HepG2 (cell line): Measurements from ENCODE around the gene NEK3. TPM values are rescaled to one million over a fixed set of nuclear protein-coding genes. Genes with fewer than 3 reads are reported as not detected.

Experiments
- AGO1 ChIP-seq: fragments of 200-400 bp; formaldehyde crosslinking; IDR thresholded peaks from 2 replicates; pipeline ENCODE4 v1.6.1; 2017; ENCODE audit warnings: mild to moderate bottlenecking, low read depth, low read length, moderate library complexity; ENCODE audit not compliant: poor library complexity, severe bottlenecking
- ATF1 ChIP-seq: IDR thresholded peaks from 2 replicates; pipeline ENCODE4 v1.6.1; 2016; ENCODE audit warnings: mild to moderate bottlenecking, control low read depth
- CHCHD3 ChIP-seq: sonication (generic); formaldehyde crosslinking; IDR thresholded peaks from 2 replicates; pipeline ENCODE4 v1.8.0; 2022; ENCODE audit warnings: mild to moderate bottlenecking, missing genetic modification reagents, moderate library complexity
- E2F5 ChIP-seq: sonication (generic); formaldehyde crosslinking; conservative IDR thresholded peaks from 2 replicates; pipeline ENCODE4 v1.4.0; 2020; ENCODE audit warnings: missing genetic modification reagents
- EHMT2 ChIP-seq: fragments of 200-600 bp; sonication (generic); IDR thresholded peaks from 2 replicates; pipeline ENCODE4 v1.7.0; 2017; ENCODE audit warnings: antibody characterized with exemption, low read depth, low read length, borderline replicate concordance
- FLYWCH1 ChIP-seq: sonication (generic); formaldehyde crosslinking; IDR thresholded peaks from 2 replicates; pipeline ENCODE4 v1.8.1; 2023; ENCODE audit warnings: mild to moderate bottlenecking, missing genetic modification reagents
- ISL2 ChIP-seq: sonication (generic); formaldehyde crosslinking; IDR thresholded peaks from 2 replicates; pipeline ENCODE4 v1.5.0; 2020; ENCODE audit warnings: missing genetic modification reagents
- KDM3A ChIP-seq: IDR thresholded peaks from 2 replicates; pipeline ENCODE4 v1.6.1; 2018; ENCODE audit warnings: low read depth, missing compliant biosample characterization
- MED13 ChIP-seq: sonication (generic); formaldehyde crosslinking; IDR thresholded peaks from 2 replicates; pipeline ENCODE4 v1.5.0; 2020; ENCODE audit warnings: missing genetic modification reagents
- RBM22 ChIP-seq: fragments of 200-400 bp; formaldehyde crosslinking; optimal IDR thresholded peaks from 2 replicates; pipeline ENCODE3; 2017; ENCODE audit warnings: mild to moderate bottlenecking, low read length, moderate library complexity
- YY1 ChIP-seq: IDR thresholded peaks from 2 replicates; pipeline ENCODE4 v1.6.1; 2011; ENCODE audit warnings: low read length, low read depth, moderate library complexity, mild to moderate bottlenecking; ENCODE audit not compliant: insufficient read depth, insufficient replicate concordance
- ZKSCAN1 ChIP-seq: fragments of 150-350 bp; IDR thresholded peaks from 2 replicates; pipeline ENCODE4 v1.6.1; 2014; ENCODE audit warnings: low read length
- ZNF160 ChIP-seq: sonication (generic); formaldehyde crosslinking; IDR thresholded peaks from 2 replicates; pipeline ENCODE4 v1.8.0; 2022; ENCODE audit warnings: mild to moderate bottlenecking, inconsistent platforms, missing genetic modification reagents
- ZNF20 ChIP-seq: sonication (generic); formaldehyde crosslinking; IDR thresholded peaks from 2 replicates; pipeline ENCODE4 v1.4.0; 2020; ENCODE audit warnings: mild to moderate bottlenecking, moderate library complexity, missing genetic modification reagents
- ZNF292 ChIP-seq: sonication (generic); formaldehyde crosslinking; IDR thresholded peaks from 2 replicates; pipeline ENCODE4 v1.8.1; 2022; ENCODE audit warnings: mild to moderate bottlenecking, low read depth, missing genetic modification reagents, borderline replicate concordance
- ZNF563 ChIP-seq: sonication (generic); formaldehyde crosslinking; IDR thresholded peaks from 2 replicates; pipeline ENCODE4 v1.8.0; 2022; ENCODE audit warnings: mild to moderate bottlenecking, moderate library complexity, missing genetic modification reagents
- ZNF569 ChIP-seq: sonication (generic); formaldehyde crosslinking; IDR thresholded peaks from 2 replicates; pipeline ENCODE4 v1.5.0; 2020; ENCODE audit warnings: mild to moderate bottlenecking, missing genetic modification reagents, moderate library complexity, borderline replicate concordance
- ZNF792 ChIP-seq: IDR thresholded peaks from 2 replicates; pipeline ENCODE4 v1.6.1; 2016
- ZNF878 ChIP-seq: sonication (generic); formaldehyde crosslinking; IDR thresholded peaks from 2 replicates; pipeline ENCODE4 v1.8.1; 2023; ENCODE audit warnings: mild to moderate bottlenecking, missing genetic modification reagents, moderate library complexity
- polyA plus RNA-seq, 8 experiments: library from polyadenylated mRNA; depleted of rRNA in 3 of 8; stranded (reverse) in 7 of 8; unstranded in 1 of 8; fragments of >200 nt; fragmentation: Illumina TruSeq in 4 of 8; extraction: Trizol in 4 of 8; gene quantifications; 2 replicates each; pipeline versions ENCODE4 v1.2.1 to v1.2.3, GENCODE V29; 2011 to 2016; ENCODE audit warnings: low read depth in 4 of 8, missing spikeins in 1 of 8, mixed read lengths in 1 of 8; ENCODE audit not compliant: insufficient read depth in 1 of 8
- total RNA-seq, 5 experiments: library from RNA; depleted of rRNA; stranded (reverse); fragments of >200 nt; fragmentation: Illumina TruSeq; extraction: Trizol; gene quantifications; 2 replicates each; pipeline ENCODE4 v1.2.3, GENCODE V29; 2016; ENCODE audit warnings: low read depth in 1 of 5
- TF ChIP-seq, protein P1 (sequence below): sonication (generic); formaldehyde crosslinking; IDR thresholded peaks from 2 replicates; pipeline ENCODE4 v1.5.1; 2020; ENCODE audit warnings: mild to moderate bottlenecking, missing genetic modification reagents, borderline replicate concordance
- TF ChIP-seq, protein P2 (sequence below): IDR thresholded peaks from 2 replicates; pipeline ENCODE4 v1.6.1; 2016; ENCODE audit warnings: low read depth, borderline replicate concordance
- TF ChIP-seq, protein P3 (sequence below): sonication (generic); formaldehyde crosslinking; IDR thresholded peaks from 2 replicates; pipeline ENCODE4 v1.4.0; 2020; ENCODE audit warnings: low read depth, mild to moderate bottlenecking, missing genetic modification reagents

Gene NEK3
- total and polyA plus RNA-seq, 2 of the 13 experiments (the other 11 are each of a cell fraction or from before 2014, with no cell fraction given), result 36.7 to 68.2 TPM

- TF ChIP-seq, protein P1, sequence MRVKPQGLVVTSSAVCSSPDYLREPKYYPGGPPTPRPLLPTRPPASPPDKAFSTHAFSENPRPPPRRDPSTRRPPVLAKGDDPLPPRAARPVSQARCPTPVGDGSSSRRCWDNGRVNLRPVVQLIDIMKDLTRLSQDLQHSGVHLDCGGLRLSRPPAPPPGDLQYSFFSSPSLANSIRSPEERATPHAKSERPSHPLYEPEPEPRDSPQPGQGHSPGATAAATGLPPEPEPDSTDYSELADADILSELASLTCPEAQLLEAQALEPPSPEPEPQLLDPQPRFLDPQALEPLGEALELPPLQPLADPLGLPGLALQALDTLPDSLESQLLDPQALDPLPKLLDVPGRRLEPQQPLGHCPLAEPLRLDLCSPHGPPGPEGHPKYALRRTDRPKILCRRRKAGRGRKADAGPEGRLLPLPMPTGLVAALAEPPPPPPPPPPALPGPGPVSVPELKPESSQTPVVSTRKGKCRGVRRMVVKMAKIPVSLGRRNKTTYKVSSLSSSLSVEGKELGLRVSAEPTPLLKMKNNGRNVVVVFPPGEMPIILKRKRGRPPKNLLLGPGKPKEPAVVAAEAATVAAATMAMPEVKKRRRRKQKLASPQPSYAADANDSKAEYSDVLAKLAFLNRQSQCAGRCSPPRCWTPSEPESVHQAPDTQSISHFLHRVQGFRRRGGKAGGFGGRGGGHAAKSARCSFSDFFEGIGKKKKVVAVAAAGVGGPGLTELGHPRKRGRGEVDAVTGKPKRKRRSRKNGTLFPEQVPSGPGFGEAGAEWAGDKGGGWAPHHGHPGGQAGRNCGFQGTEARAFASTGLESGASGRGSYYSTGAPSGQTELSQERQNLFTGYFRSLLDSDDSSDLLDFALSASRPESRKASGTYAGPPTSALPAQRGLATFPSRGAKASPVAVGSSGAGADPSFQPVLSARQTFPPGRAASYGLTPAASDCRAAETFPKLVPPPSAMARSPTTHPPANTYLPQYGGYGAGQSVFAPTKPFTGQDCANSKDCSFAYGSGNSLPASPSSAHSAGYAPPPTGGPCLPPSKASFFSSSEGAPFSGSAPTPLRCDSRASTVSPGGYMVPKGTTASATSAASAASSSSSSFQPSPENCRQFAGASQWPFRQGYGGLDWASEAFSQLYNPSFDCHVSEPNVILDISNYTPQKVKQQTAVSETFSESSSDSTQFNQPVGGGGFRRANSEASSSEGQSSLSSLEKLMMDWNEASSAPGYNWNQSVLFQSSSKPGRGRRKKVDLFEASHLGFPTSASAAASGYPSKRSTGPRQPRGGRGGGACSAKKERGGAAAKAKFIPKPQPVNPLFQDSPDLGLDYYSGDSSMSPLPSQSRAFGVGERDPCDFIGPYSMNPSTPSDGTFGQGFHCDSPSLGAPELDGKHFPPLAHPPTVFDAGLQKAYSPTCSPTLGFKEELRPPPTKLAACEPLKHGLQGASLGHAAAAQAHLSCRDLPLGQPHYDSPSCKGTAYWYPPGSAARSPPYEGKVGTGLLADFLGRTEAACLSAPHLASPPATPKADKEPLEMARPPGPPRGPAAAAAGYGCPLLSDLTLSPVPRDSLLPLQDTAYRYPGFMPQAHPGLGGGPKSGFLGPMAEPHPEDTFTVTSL, result 0 out of 2 replicates have a peak, but pooled peaks have one; percentile 33
- TF ChIP-seq, protein P2, sequence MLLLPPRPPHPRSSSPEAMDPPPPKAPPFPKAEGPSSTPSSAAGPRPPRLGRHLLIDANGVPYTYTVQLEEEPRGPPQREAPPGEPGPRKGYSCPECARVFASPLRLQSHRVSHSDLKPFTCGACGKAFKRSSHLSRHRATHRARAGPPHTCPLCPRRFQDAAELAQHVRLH (CRISPR knock-in tag), result peak; percentile 36; the same call in 1 of the 2 replicates
- TF ChIP-seq AGO1 (no peak), ZNF792 (CRISPR knock-in tag) (peak; percentile 61; the same call in 1 of the 2 replicates), MED13 (no peak; the same call in 1 of the 2 replicates), ZKSCAN1 (no peak), ZNF160 (CRISPR knock-in tag) (no peak; the same call in 1 of the 2 replicates), EHMT2 (no peak), ATF1 (CRISPR knock-in tag) (no peak), KDM3A (no peak), FLYWCH1 (CRISPR knock-in tag) (peak; percentile 85; the same call in 1 of the 2 replicates), ISL2 (peak; percentile 55; the same call in 1 of the 2 replicates), YY1 (no peak), CHCHD3 (CRISPR knock-in tag) (no peak), RBM22 (no peak), ZNF878 (CRISPR knock-in tag) (peak; percentile 60; the same call in 1 of the 2 replicates), ZNF569 (CRISPR knock-in tag) (no peak; the same call in 1 of the 2 replicates), E2F5 (CRISPR knock-in tag) (no peak), ZNF563 (peak; percentile 91), ZNF292 (CRISPR knock-in tag) (no peak; the same call in 1 of the 2 replicates), ZNF20 (CRISPR knock-in tag) (0 out of 2 replicates have a peak, but pooled peaks have one; percentile 38)
- TF ChIP-seq, protein P3, sequence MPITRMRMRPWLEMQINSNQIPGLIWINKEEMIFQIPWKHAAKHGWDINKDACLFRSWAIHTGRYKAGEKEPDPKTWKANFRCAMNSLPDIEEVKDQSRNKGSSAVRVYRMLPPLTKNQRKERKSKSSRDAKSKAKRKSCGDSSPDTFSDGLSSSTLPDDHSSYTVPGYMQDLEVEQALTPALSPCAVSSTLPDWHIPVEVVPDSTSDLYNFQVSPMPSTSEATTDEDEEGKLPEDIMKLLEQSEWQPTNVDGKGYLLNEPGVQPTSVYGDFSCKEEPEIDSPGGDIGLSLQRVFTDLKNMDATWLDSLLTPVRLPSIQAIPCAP (CRISPR knock-in tag), result no peak
Measured at GRCh38 chr13:52159159-52159982, at the start of gene NEK3 (continued).
